Dendritic cell treated with granulocyte-macrophage colony-stimulating factor and Interleukin-4, amounts not matched to agents 40 ng/mL and 50 ng/mL, for 4 days (primary cell): ENCODE data around the gene BHLHA15.

Experiments
- H3K27ac Mint-ChIP-seq: one replicate; pipeline ENCODE4 v1.8.0; 2022; ENCODE audit warnings: mild to moderate bottlenecking, mixed read lengths
- H3K27me3 Mint-ChIP-seq: one replicate; pipeline ENCODE4 v1.8.0; 2022; ENCODE audit warnings: mild to moderate bottlenecking, mixed read lengths
- H3K36me3 Mint-ChIP-seq: one replicate; pipeline ENCODE4 v1.8.0; 2022; ENCODE audit warnings: low read depth, mixed read lengths
- H3K4me1 Mint-ChIP-seq: one replicate; pipeline ENCODE4 v1.8.0; 2022; ENCODE audit warnings: low read depth, mixed read lengths
- H3K4me3 Mint-ChIP-seq: one replicate; pipeline ENCODE4 v1.8.0; 2022; ENCODE audit warnings: mild to moderate bottlenecking, moderate library complexity, mixed read lengths
- H3K9me3 Mint-ChIP-seq: one replicate; pipeline ENCODE4 v1.8.0; 2022; ENCODE audit warnings: mixed read lengths
- intact Hi-C: fragments of 100-400 bp; cut with micrococcal nuclease; formaldehyde crosslinking; loops from one replicate; pipeline ENCODE4 v1.15.0; 2022

Gene BHLHA15

DNA sequence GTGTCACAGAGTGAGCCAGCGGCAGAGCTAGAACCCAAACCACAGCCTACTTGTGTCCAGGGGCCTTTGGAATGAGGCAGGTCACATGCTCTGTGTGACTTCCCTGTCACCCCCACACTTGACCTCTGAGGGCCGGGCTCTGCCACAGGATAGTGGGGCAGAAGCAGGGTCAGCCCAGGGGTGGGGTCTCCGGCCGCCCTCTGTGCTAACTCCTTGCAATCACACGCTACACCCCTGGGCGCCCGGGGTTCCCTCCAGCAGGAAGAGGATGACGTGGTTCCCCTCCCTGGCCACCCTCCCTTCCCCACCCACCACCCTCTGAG lies 21.0 kb downstream of the BHLHA15 start:
- no peaks in the 10 kb centered on the region for H3K27me3 Mint-ChIP-seq
- peaks cover 100% of the 10 kb centered on the region for H3K36me3 Mint-ChIP-seq
- H3K27ac Mint-ChIP-seq: no peak overlapping the region
- no peak overlapping the region for H3K4me3 Mint-ChIP-seq
- H3K9me3 Mint-ChIP-seq: no peaks in the 10 kb centered on the region
- intact Hi-C loops: no loop called here
- H3K4me1 Mint-ChIP-seq: no peaks in the 10 kb centered on the region

DNA sequence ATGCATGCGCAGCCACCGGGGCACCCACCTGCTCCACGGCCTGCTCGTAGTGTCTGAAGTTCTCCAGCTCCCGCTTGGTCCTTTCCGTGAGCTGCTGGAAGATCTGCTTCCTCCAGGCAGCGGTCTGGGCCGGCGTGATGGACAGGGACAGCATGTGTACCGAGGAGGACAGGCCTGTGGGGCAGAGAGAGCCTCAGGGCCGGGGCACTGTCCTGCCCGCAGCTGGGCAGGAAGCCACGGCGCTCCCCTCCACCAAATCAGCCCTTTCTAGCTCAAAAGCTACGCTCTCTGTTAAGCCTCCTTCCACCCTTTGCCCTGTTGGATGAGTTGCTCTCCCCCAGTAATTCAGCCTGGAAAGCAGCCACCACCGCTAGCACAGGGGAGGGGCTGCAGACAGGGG lies 21.6 kb downstream of the BHLHA15 start:
- intact Hi-C loops: no loop called here
- H3K36me3 Mint-ChIP-seq: peaks cover 100% of the 10 kb centered on the region
- H3K4me3 Mint-ChIP-seq: no peak overlapping the region
- H3K9me3 Mint-ChIP-seq: no peaks in the 10 kb centered on the region
- H3K27me3 Mint-ChIP-seq: no peaks in the 10 kb centered on the region
- H3K27ac Mint-ChIP-seq: no peak overlapping the region
- no peaks in the 10 kb centered on the region for H3K4me1 Mint-ChIP-seq

DNA sequence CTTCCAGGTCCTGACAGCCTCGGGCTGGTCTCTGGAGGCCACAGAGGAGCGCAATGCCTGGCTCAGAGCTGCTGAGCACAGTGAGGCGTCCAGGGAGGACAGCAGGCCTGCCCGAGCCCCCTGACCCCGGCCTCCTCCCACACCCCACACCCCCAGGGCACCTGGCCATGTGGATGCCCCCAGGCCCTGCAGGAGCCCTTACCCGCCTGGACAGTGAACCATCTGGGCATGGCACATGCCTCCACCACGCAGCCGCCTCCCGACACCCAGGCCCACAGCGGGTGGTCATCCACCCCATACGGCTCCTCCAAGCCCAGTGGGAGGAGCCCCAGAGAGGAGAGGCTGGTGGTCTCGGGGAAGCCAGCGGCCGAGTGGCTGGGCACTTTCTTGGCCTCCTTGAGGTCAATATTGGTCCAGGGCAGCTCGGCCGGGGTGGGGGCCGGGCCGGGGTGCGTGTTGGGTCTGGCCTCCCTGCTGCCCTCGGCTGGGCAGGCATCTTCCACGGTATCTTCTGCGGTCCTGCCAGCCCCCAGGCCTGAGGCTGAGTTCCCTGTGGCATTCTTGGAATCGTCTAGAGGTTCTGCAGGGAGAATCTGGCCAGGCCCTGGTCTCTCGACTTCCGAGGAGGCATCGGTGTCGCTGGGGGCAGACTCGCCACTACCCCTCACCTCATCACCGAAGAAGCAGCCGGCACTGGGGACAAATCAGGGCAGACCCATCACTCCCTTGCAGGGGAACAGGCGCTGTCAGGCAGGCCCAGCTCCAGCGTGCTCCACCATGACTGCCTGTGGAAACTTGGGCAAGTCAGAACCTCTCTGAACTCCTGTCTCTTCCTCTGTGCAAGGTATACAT lies 22.2 kb downstream of the BHLHA15 start:
- Mint-ChIP-seq H3K4me1 (no peaks in the 10 kb centered on the region), H3K36me3 (peaks cover 100% of the 10 kb centered on the region), H3K9me3 (no peaks in the 10 kb centered on the region), H3K27me3 (no peaks in the 10 kb centered on the region), H3K27ac (no peak overlapping the region), H3K4me3 (no peak overlapping the region)
- intact Hi-C loops: no loop called here

DNA sequence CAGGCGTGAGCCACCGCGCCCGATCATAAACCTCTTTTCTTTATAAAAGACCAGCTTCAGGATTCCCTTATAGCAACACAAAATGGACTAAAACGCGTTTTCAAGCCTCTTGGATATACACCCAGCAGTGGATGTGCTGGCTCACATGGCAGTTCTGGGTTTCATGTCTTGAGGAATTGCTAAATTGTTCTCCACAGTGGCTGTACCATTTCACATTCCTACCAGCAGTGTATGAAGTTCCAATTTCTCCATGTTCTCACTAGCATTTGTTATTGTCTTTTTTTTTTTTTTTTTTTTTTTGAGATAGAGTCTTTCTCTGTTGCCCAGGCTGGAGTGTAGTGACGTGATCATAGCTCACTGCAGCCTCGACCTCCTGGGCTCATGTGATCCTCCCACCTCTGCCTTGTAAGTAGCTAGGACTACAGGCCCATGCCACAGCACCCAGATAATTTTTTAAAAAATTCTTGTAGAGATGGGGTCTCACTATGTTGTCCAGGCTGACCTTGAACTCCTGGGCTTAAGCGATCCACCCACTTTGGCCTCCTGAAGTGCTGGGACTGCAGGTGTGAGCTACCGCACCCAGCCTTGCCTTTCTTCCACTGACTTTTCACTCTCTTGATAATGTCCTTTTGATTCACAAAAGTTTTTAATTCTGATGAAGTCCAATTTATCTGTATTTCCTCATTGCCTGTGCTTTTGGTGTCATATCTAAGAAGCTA lies 23.3 kb downstream of the BHLHA15 start:
- H3K27me3 Mint-ChIP-seq: no peaks in the 10 kb centered on the region
- H3K9me3 Mint-ChIP-seq: no peaks in the 10 kb centered on the region
- H3K27ac Mint-ChIP-seq: no peak overlapping the region
- intact Hi-C loops: no loop called here
- H3K36me3 Mint-ChIP-seq: peaks cover 100% of the 10 kb centered on the region
- no peak overlapping the region for H3K4me3 Mint-ChIP-seq
- H3K4me1 Mint-ChIP-seq: no peaks in the 10 kb centered on the region

DNA sequence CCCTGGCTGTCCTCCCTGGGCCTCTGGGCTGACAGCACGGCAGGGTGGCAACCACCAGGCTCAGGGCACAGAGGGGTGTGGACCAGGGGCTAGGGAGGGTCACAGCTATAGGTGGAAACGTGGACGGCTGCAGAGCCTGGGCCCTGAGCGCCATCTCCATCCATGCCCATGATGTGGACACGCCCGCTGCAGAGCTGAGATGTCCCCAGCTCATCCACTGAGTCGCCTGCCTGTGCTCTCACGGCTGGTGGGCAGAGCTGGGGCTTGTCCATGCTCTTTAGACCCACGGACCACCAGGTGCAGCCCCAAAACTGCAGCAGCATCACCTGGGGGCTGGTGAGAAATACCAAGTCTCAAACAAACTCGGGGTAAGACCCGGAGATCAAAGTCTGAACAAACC lies 24.7 kb downstream of the BHLHA15 start:
- no peaks in the 10 kb centered on the region for H3K4me1 Mint-ChIP-seq
- no peak overlapping the region for H3K27ac Mint-ChIP-seq
- H3K4me3 Mint-ChIP-seq: no peak overlapping the region
- H3K27me3 Mint-ChIP-seq: no peaks in the 10 kb centered on the region
- intact Hi-C loops: no loop called here
- H3K36me3 Mint-ChIP-seq: peaks cover 100% of the 10 kb centered on the region
- no peaks in the 10 kb centered on the region for H3K9me3 Mint-ChIP-seq

DNA sequence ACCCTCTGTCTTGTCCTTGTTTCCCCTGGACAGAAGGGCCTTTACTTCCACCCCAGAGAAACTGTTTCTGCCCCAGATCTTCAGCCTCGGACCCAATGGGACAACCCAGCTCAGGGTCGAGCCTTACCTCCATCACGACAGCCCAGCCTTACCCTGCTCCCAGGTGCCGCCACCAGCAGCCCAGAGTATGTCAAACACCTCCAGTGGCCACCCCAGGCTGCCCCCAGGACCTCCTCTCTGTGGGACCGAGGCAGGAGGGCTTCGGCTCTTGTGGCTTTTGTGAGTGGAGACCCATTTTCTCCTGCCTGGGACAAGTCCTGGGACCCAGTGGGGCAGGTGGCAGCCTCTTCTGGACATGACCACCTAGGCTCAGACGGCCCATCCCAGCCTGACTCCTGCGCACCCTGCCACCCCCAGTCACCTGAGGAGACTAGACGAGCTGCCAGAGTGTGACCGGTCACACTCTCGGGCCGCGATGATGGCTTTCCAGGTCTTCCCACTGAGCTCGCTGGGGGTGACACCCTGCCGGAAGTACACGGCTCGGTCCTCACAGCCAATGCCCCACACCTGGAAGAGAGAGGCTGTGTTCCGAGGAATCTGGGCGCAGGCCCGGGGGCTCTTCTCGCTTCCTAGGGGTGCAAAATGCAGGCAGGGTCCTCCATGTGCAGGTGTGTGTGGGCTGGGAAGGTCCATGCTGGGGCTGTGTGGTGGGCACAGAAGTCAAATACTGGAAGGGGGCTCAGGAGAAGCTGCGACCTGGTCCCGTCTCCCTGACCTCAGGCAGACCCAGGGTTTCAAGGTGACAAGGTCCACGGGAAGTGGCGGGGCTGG lies 25.3 kb downstream of the BHLHA15 start:
- Mint-ChIP-seq H3K9me3 (no peaks in the 10 kb centered on the region), H3K27me3 (no peaks in the 10 kb centered on the region), H3K27ac (no peak overlapping the region), H3K4me1 (no peaks in the 10 kb centered on the region), H3K36me3 (peaks cover 100% of the 10 kb centered on the region), H3K4me3 (no peak overlapping the region)
- intact Hi-C loops: no loop called here

DNA sequence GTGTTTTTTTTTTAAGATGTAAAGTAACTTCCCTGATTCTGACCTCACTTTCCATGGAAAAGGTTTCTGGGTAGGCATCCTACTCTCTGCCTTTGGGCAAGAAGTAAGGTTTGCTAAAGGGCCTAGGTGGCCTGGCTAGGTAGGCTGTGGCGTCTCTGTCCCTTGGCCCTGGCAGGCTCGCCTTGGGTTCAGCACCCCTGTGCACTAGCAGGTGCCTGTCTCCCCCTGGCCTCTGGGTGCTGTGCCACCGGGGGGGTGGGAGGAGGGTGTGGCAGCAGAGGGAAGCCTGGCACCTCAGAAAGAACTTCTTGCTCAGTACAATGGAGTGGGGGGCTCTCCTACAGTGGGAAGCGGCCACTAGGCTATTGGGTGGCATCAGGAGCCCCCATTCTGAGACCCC lies 26.8 kb downstream of the BHLHA15 start:
- Mint-ChIP-seq H3K9me3 (no peaks in the 10 kb centered on the region), H3K27ac (no peak overlapping the region), H3K36me3 (peaks cover 100% of the 10 kb centered on the region), H3K27me3 (no peaks in the 10 kb centered on the region), H3K4me3 (no peak overlapping the region), H3K4me1 (no peaks in the 10 kb centered on the region)
- intact Hi-C loops: no loop called here

DNA sequence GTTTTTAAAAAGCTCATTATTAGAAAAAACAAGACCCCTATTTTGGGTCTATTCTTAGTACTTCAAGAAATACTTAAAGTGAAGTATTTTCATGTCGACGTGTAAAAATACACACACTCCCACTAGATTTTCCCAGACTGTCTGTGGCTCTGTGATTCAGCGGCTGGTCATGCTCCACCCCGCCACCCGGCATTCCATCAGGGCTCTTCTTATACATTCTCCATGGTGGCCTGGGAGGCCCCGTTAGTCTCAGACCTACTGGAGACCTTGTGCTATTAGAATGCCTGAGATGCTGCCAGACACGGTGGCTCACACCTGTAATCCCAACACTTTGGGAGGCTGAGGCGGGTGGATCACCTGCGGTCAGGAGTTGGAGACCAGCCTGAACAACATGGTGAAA lies 27.7 kb downstream of the BHLHA15 start:
- no peaks in the 10 kb centered on the region for H3K27me3 Mint-ChIP-seq
- no peaks in the 10 kb centered on the region for H3K9me3 Mint-ChIP-seq
- H3K4me1 Mint-ChIP-seq: no peaks in the 10 kb centered on the region
- H3K36me3 Mint-ChIP-seq: peaks cover 100% of the 10 kb centered on the region
- intact Hi-C loops: no loop called here
- H3K4me3 Mint-ChIP-seq: no peak overlapping the region
- H3K27ac Mint-ChIP-seq: no peak overlapping the region

DNA sequence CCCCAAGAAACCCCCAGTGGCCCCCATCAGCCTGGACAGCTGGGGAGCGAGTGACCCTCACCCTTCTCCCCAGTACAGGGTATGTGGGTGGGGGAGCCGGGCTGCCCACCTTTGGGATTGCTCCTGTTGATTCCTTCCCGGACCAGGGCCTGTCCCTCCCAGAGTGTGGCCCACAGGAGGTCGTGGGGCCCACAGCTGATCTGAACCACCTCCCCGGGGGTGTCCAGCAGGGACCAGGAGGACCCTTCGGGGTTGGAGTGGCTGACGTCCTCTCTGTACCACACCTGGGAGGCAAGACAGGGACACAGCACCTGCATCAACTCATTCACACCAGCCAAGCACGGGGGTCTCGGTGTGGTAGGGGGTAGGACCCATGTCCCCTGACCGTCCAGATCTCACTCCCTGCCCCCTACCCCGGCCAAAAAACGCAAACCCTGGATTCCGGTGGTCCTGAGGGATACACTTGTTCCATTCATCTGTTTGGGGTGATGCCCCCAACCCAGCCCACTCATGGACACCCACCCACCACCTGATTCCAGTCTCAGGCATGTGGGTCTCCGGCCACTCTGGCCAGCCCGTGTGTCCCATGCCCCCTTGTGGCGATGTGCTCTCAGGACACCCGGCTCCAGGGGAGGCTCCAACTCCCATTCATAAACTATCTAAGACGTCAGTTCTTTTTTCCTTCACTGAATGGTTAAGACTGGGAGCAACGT lies 29.9 kb downstream of the BHLHA15 start:
- intact Hi-C loops: no loop called here
- Mint-ChIP-seq H3K27me3 (no peaks in the 10 kb centered on the region), H3K4me3 (no peak overlapping the region), H3K4me1 (peaks cover 17% of the 10 kb centered on the region), H3K27ac (no peak overlapping the region), H3K36me3 (peaks cover 99% of the 10 kb centered on the region), H3K9me3 (no peaks in the 10 kb centered on the region)

DNA sequence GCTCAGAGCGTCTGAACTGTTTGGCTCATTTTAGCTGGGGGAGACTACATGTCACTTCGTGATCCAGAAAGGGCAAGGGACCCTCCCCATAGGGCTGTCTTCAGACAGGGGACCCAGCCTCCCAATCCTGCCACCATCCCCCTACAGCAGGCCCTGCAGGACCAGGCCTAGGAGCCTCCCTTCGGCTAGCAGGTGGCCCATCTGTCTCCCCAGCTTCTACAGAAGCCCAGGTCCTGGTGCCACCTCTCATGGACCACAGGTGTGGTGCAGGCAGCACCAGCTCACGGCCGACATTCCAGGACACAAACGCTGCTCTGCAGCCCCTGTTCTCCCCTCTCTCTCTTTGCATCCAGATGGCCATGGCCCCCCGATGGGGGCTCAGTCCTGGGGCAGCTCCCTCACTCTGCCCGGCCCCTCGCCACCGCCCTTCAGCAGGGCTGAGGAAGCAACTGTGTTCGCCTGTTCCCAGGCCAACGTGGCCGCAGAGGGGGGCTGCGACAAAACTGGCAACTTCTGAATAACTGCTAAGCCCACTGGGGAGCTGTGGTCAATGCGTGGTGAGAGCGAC lies 30.5 kb downstream of the BHLHA15 start:
- Mint-ChIP-seq H3K36me3 (peaks cover 93% of the 10 kb centered on the region), H3K27ac (no peak overlapping the region), H3K9me3 (no peaks in the 10 kb centered on the region), H3K4me1 (peaks cover 18% of the 10 kb centered on the region), H3K4me3 (no peak overlapping the region), H3K27me3 (no peaks in the 10 kb centered on the region)
- intact Hi-C loops: no loop called here

DNA sequence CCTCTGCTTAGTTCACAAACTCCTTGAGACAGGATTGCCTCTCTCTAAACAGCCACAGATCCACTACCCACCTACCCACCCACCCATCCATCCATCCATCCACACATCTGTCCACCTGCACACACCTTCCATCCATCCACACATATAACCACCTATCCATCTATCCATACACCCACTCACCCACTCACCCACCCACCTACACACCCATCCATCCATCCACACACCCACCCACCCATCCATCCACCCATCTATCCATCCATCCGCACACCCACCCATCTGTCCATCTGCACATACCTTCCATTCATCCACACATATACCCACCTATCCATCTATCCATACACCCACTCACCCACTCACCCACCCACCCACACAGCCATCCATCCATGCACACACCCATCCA lies 31.1 kb downstream of the BHLHA15 start:
- intact Hi-C loops: no loop called here
- Mint-ChIP-seq H3K27me3 (no peaks in the 10 kb centered on the region), H3K36me3 (peaks cover 90% of the 10 kb centered on the region), H3K4me3 (no peak overlapping the region), H3K27ac (no peak overlapping the region), H3K4me1 (peaks cover 18% of the 10 kb centered on the region), H3K9me3 (no peaks in the 10 kb centered on the region)

DNA sequence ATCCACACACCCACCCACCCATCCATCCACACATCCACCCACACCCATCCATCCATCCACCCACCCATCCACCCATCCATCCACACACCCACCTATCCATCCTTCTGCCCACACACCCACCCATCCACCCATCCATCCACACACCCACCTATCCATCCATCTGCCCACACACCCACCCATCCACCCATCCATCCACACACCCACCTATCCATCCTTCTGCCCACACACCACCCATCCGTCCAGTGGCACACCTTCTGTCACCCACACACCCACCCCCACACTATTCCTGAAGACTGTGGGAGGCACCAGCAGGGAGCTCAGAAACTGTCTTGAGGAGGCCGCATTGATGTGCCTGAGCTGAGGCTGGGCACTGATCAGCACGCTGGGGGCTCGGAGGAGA lies 31.7 kb downstream of the BHLHA15 start:
- Mint-ChIP-seq H3K4me3 (no peak overlapping the region), H3K4me1 (peaks cover 19% of the 10 kb centered on the region), H3K27me3 (no peaks in the 10 kb centered on the region), H3K9me3 (no peaks in the 10 kb centered on the region), H3K27ac (no peak overlapping the region), H3K36me3 (peaks cover 90% of the 10 kb centered on the region)
- intact Hi-C loops: no loop called here

DNA sequence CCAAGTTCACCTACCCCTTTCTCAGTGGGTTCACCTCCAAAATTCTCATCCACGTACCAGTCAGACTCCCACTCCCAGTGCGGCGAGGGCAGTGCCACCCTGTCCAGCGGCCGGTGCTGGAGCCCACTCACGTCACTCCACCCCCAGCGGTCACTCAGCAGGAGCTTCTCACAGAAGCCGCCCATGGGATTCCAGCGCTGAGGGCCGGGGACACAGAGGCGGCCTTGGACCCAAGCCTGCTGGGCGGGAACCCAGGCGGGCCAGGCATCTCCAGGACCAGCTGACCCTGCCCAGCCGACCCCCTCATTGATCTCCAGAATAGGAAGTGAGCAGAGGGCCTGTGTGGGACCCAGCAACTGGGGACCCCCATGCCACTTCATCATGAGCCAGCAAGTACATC lies 33.6 kb downstream of the BHLHA15 start:
- H3K4me1 Mint-ChIP-seq: peaks cover 35% of the 10 kb centered on the region
- peaks cover 76% of the 10 kb centered on the region for H3K36me3 Mint-ChIP-seq
- intact Hi-C loops: no loop called here

More for the DNA sequence above, 33.6 kb downstream of the BHLHA15 start:
- Mint-ChIP-seq H3K27me3 (no peaks in the 10 kb centered on the region), H3K9me3 (no peaks in the 10 kb centered on the region), H3K27ac (peak overlapping the region; percentile 30), H3K4me3 (no peak overlapping the region)
